ENCODE measurements around the gene BIN1. TPM values are rescaled to one million over a fixed set of nuclear protein-coding genes. Genes with fewer than 3 reads are reported as not detected.

The BIN1 gene
- total RNA-seq, 2 donors from 2014 or later = 7.6 to 15.3 TPM

DNA sequence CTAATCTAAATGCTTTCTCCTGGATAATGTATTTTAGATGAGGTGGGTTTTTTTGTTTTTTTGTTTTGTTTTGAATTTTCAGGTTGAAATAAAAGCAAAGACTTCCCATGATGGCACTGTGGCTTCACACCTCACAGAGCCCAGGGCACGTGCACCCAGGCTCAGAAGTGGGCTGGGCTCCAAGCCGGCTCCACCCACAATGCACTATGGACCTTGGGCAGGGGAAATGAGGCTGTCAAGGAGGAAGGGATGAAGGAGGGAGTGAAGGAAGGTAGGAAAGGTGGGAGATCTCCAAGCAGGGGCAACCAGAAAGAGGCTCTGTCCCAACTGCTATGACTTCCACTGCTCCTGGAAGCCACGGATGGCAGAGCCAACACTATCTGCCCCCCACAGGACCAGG is 60.4 kb downstream of the BIN1 start:
- H3K27ac ChIP-seq = no peak overlapping the region
- peaks cover 0 to 23% of the 10 kb centered on the region in 2 donors for H3K4me1 ChIP-seq
- H3K36me3 ChIP-seq = no peaks in the 10 kb centered on the region
- no peaks in the 10 kb centered on the region for H3K27me3 ChIP-seq
- TF ChIP-seq, protein P1, sequence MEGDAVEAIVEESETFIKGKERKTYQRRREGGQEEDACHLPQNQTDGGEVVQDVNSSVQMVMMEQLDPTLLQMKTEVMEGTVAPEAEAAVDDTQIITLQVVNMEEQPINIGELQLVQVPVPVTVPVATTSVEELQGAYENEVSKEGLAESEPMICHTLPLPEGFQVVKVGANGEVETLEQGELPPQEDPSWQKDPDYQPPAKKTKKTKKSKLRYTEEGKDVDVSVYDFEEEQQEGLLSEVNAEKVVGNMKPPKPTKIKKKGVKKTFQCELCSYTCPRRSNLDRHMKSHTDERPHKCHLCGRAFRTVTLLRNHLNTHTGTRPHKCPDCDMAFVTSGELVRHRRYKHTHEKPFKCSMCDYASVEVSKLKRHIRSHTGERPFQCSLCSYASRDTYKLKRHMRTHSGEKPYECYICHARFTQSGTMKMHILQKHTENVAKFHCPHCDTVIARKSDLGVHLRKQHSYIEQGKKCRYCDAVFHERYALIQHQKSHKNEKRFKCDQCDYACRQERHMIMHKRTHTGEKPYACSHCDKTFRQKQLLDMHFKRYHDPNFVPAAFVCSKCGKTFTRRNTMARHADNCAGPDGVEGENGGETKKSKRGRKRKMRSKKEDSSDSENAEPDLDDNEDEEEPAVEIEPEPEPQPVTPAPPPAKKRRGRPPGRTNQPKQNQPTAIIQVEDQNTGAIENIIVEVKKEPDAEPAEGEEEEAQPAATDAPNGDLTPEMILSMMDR (IDR thresholded peaks at IDR 0.05) = no peak
- DNase-seq (ENCODE audit: low spot score) = no peak
- no peak overlapping the region for H3K4me3 ChIP-seq
- no peaks in the 10 kb centered on the region for H3K9me3 ChIP-seq

DNA sequence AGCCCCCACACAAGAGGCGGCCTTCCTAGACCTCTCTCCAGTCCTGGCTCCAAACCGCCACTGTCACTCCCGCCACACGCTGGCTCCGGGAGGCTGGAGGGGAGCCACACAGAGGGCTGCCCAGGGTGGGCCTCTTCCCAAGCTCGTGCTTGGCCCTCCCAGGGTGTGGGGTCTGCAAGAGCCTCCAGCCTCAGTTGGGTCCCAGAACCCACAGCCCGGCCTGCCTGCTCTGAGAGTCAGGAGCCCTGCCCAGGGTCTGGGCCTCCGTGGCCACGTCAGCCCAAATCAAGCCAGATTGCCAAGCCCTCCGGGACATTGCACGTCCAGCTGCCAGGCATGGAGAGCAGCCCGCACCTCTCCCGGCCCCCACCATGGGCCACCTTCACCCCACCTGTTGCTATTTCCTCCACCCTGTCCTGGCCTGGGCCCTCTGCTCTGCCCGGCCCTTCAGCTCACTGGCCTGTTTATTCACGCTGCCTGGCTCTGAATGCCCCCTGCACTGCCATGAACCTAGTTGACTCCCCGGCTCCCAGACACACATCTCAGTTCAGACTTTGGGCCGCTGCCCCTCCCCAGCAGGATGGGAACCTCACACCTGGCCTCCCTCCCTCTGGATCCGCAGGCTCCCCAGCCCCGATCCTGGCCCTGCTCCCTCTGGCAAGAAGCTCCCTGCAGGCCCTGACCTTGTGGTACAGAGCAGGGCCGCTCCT is 61.0 kb downstream of the BIN1 start:
- H3K9me3 ChIP-seq = no peaks in the 10 kb centered on the region
- H3K36me3 ChIP-seq = no peaks in the 10 kb centered on the region
- H3K4me3 ChIP-seq = no peak overlapping the region
- H3K27ac ChIP-seq = no peak overlapping the region
- DNase-seq (ENCODE audit: low spot score) = no peak
- TF ChIP-seq, protein P1 (IDR thresholded peaks at IDR 0.05) = no peak
- no peaks in the 10 kb centered on the region for H3K27me3 ChIP-seq
- H3K4me1 ChIP-seq = peaks cover 0 to 18% of the 10 kb centered on the region in 2 donors

DNA sequence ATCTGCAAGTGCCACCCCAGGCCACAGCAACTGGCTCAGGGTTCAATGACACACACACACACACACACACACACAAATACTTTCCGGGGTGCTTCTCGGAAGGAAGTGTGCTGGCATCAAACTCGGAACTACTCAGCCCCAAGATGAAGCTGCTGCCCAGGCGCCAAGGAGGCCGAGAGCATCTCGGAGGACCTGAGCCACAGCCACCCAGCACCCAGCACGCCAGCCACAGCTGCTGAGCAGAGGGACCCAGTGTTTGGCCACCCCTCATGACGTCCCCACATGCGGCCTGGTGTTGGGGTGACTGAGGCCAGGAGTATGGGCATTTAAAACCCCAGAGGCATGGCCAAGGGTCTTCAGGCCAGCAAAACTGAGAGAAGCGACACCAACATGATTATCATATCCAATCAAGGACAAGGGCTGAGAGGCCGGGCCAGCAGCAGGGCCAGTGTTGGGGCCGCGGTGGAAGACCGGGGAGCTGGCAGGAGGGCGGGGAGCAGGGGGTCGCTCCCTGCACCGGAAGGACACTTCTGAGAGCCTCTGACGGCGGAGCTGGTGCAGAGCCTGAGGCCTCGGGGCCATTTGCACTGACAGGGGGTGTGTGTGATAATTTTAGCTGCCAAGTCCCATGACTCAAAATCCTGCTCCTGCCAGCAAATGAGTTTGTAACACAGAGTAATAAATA is 61.8 kb downstream of the BIN1 start:
- no peak overlapping the region for H3K27ac ChIP-seq
- TF ChIP-seq, protein P1 (IDR thresholded peaks at IDR 0.05) = no peak
- H3K36me3 ChIP-seq = no peaks in the 10 kb centered on the region
- peaks cover 0 to 11% of the 10 kb centered on the region in 2 donors for H3K4me1 ChIP-seq
- no peaks in the 10 kb centered on the region for H3K27me3 ChIP-seq
- no peak overlapping the region for H3K4me3 ChIP-seq
- no peak for DNase-seq (ENCODE audit: low spot score)
- H3K9me3 ChIP-seq = no peaks in the 10 kb centered on the region

DNA sequence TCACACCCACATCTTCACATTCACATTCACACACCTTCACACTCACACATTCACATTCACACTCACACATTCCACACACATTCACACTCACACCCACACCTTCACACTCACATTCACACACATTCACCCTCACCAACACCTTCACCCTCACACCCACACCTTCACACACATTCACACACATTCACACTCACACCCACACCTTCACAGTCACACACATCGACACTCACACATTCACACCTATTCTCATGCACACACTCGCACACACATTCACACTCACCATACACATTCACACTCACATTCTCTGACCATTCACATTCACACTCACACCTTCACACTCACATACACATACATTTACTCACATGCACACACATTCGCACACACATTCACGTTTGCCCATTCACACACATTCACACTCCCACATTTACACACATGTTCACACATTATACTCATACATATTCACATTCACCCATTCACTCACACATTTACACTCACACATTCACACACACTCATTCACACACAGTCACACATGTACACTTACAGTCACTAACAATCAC is 62.7 kb downstream of the BIN1 start:
- H3K36me3 ChIP-seq = no peaks in the 10 kb centered on the region

DNA sequence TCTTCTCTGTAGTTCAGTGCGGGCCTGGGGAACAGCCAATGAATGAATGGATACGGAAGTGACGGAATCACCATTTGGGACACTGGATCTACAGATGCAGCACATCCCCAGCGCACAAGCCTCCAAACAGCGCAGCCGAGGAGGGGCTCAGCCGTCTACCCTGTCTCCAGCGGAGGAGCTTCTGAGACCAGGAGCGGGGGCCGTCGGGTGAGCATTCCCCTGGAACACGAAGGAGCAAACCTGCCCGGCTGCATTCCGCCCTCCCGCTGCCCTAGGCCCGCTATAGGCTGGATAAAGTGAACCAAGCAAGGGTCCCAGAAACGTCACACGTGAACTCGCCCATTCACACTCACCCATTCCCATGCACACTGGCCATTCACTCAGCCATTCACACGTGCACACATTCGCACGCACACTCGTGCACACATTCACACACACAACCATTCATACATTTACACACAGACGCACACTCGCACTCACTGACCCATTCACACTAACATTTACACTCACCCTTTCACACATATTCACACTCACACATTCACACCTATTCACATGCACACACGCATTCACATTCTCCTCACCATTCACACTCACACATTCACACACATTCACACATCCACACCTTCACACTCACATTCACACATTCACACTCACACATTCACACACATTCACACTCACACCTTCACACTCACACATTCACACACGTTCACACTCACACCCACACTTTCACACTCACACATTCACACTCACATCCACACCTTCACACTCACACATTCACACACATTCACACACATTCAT is 63.4 kb downstream of the BIN1 start:
- peaks cover 0 to 6% of the 10 kb centered on the region in 2 donors for H3K4me1 ChIP-seq
- DNase-seq (ENCODE audit: low spot score) = no peak
- H3K4me3 ChIP-seq = no peak overlapping the region
- H3K36me3 ChIP-seq = no peaks in the 10 kb centered on the region
- TF ChIP-seq, protein P1 (IDR thresholded peaks at IDR 0.05) = no peak
- H3K9me3 ChIP-seq = no peaks in the 10 kb centered on the region
- H3K27ac ChIP-seq = no peak overlapping the region
- H3K27me3 ChIP-seq = no peaks in the 10 kb centered on the region

More for the DNA sequence above, 62.7 kb downstream of the BIN1 start:
- H3K4me3 ChIP-seq = no peak overlapping the region
- H3K9me3 ChIP-seq = no peaks in the 10 kb centered on the region
- DNase-seq (ENCODE audit: low spot score) = no peak
- TF ChIP-seq, protein P1 (IDR thresholded peaks at IDR 0.05) = no peak
- no peak overlapping the region for H3K27ac ChIP-seq
- H3K4me1 ChIP-seq = peaks cover 0 to 6% of the 10 kb centered on the region in 2 donors
- H3K27me3 ChIP-seq = no peaks in the 10 kb centered on the region
